ENCODE measurements around the gene GPR33.

DNA sequence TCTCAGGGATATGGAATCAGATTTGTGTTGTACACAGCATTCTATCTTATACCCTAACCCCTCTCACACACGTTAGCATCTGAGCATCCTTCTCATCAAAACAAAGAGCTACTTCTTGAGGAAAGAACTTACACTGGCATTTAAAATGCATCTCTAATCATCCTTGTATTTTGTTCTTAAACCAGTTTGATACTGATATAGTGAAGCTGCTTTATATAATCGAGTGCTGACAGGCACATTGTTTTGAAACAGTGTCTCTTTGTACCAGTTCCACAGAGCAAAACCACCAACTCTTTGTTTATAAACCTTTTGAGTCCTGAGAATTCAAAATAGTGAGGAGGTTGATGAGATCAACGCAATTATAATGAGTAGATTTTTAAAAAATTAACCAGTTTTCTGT lies 8.8 kb downstream of the GPR33 start:
- no peak for TF ChIP-seq POLR2A (IDR thresholded peaks at IDR 0.05)
- TF ChIP-seq, protein P1, sequence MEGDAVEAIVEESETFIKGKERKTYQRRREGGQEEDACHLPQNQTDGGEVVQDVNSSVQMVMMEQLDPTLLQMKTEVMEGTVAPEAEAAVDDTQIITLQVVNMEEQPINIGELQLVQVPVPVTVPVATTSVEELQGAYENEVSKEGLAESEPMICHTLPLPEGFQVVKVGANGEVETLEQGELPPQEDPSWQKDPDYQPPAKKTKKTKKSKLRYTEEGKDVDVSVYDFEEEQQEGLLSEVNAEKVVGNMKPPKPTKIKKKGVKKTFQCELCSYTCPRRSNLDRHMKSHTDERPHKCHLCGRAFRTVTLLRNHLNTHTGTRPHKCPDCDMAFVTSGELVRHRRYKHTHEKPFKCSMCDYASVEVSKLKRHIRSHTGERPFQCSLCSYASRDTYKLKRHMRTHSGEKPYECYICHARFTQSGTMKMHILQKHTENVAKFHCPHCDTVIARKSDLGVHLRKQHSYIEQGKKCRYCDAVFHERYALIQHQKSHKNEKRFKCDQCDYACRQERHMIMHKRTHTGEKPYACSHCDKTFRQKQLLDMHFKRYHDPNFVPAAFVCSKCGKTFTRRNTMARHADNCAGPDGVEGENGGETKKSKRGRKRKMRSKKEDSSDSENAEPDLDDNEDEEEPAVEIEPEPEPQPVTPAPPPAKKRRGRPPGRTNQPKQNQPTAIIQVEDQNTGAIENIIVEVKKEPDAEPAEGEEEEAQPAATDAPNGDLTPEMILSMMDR (IDR thresholded peaks at IDR 0.05) = no peak

All from esophagus squamous epithelium (tissue), 4 donors.